ENCODE data around the gene SMCO4. TPM values are rescaled to one million over a fixed set of nuclear protein-coding genes. Genes with fewer than 3 reads are reported as not detected.

SMCO4 gene
- total and polyA plus RNA-seq, 2 experiments from 2014 or later: 42.2 to 49.0 TPM

GRCh38 chr11:93482556-93482955 lies 60.6 kb downstream of the SMCO4 start:
- H3K27ac ChIP-seq (ENCODE audit: low read depth): no peak overlapping the region
- H3F3A ChIP-seq (replicated peaks; ENCODE audit: low read depth): no peaks in the 10 kb centered on the region
- H3K27me3 ChIP-seq (ENCODE audit: insufficient read depth): no peaks in the 10 kb centered on the region
- H3K4me2 ChIP-seq: no peak overlapping the region
- H3K4me1 Mint-ChIP-seq: peaks cover 53% of the 10 kb centered on the region
- H3K4me1 ChIP-seq (ENCODE audit: insufficient read depth): peaks cover 23% of the 10 kb centered on the region
- peaks cover 9% of the 10 kb centered on the region; the same call in 2 of the 3 replicates for H3K36me3 Mint-ChIP-seq (ENCODE audit: low read depth)
- H3K79me2 ChIP-seq (replicated peaks; ENCODE audit: insufficient read depth): peaks cover 12% of the 10 kb centered on the region; the same call in 1 of the 2 replicates
- no peaks in the 10 kb centered on the region for H3K36me3 ChIP-seq (ENCODE audit: insufficient read depth)
- ATAC-seq: no peak
- no peaks in the 10 kb centered on the region for H3K9me2 ChIP-seq (ENCODE audit: insufficient read depth)
- no peak for DNase-seq (ENCODE audit: low spot score)
- no peaks in the 10 kb centered on the region for H4K20me1 ChIP-seq (replicated peaks; ENCODE audit: insufficient read depth)
- no peak overlapping the region for H3K4me3 Mint-ChIP-seq
- no peak for TF ChIP-seq ZNF331 (CRISPR knock-in tag; IDR thresholded peaks at IDR 0.05; ENCODE audit: low read depth)
- no peak for TF ChIP-seq ZNF114 (CRISPR knock-in tag; IDR thresholded peaks at IDR 0.05)
- TF ChIP-seq REST (IDR thresholded peaks at IDR 0.05; ENCODE audit: unreplicated experiment): no peak
- peaks cover 15% of the 10 kb centered on the region for H3K27me3 Mint-ChIP-seq (ENCODE audit: insufficient read depth, low read depth, poor library complexity)
- H3K27ac Mint-ChIP-seq: no peak overlapping the region; the same call in 1 of the 2 replicates
- no peak overlapping the region for H2AFZ ChIP-seq
- no peak overlapping the region for H3K4me3 ChIP-seq
- H3K9me3 Mint-ChIP-seq: no peaks in the 10 kb centered on the region

- no peak overlapping the region for H3K4me3 Mint-ChIP-seq
- no peak for DNase-seq (ENCODE audit: low spot score)
- Histone ChIP-seq H3K4me3 (no peak overlapping the region), H3K9me2 (ENCODE audit: insufficient read depth) (no peaks in the 10 kb centered on the region), H3K4me2 (no peak overlapping the region), H3F3A (replicated peaks; ENCODE audit: low read depth) (peaks cover 5% of the 10 kb centered on the region; the same call in 1 of the 2 replicates), H2AFZ (no peak overlapping the region), H3K27ac (ENCODE audit: low read depth) (no peak overlapping the region), H3K36me3 (ENCODE audit: insufficient read depth) (no peaks in the 10 kb centered on the region), H3K79me2 (replicated peaks; ENCODE audit: insufficient read depth) (0 out of 2 replicates have a peak, but pooled peaks cover 9% of the 10 kb centered on the region), H4K20me1 (replicated peaks; ENCODE audit: insufficient read depth) (no peaks in the 10 kb centered on the region), H3K27me3 (ENCODE audit: insufficient read depth) (no peaks in the 10 kb centered on the region), H3K4me1 (ENCODE audit: insufficient read depth) (peaks cover 23% of the 10 kb centered on the region)
- H3K27me3 Mint-ChIP-seq (ENCODE audit: insufficient read depth, low read depth, poor library complexity): peaks cover 15% of the 10 kb centered on the region
- TF ChIP-seq ZNF331 (CRISPR knock-in tag; IDR thresholded peaks at IDR 0.05; ENCODE audit: low read depth) (no peak), EZH2 (IDR thresholded peaks at IDR 0.05; ENCODE audit: low read depth, unreplicated experiment) (no peak), EZH2phosphoT487 (IDR thresholded peaks at IDR 0.05; ENCODE audit: unreplicated experiment) (no peak), ZNF114 (CRISPR knock-in tag; IDR thresholded peaks at IDR 0.05) (no peak), ZNF462 (CRISPR knock-in tag; IDR thresholded peaks at IDR 0.05) (no peak)
- ATAC-seq: no peak
- peaks cover 59% of the 10 kb centered on the region for H3K4me1 Mint-ChIP-seq
- peak overlapping the region; percentile 20; the same call in 1 of the 2 replicates for H3K27ac Mint-ChIP-seq
- H3K36me3 Mint-ChIP-seq (ENCODE audit: low read depth): peaks cover 9% of the 10 kb centered on the region; the same call in 2 of the 3 replicates
- H3K9me3 Mint-ChIP-seq: no peaks in the 10 kb centered on the region
Observed at GRCh38 chr11:93481696-93482095, 61.5 kb downstream of the SMCO4 start.

All from GM23338 (cell line).